ENCODE measurements around the gene TTC33. TPM values are rescaled to one million over a fixed set of nuclear protein-coding genes. Genes with fewer than 3 reads are reported as not detected.

TTC33 gene
- polyA plus RNA-seq, 1 donor from 2014 or later, result 73.5 TPM

- Histone ChIP-seq H2AFZ (ENCODE audit: low read depth, low read length) (no peak overlapping the region), H3K27me3 (ENCODE audit: insufficient read depth, low read depth, low read length) (no peaks in the 10 kb centered on the region), H3K79me2 (replicated peaks; ENCODE audit: insufficient read depth, low read length) (no peaks in the 10 kb centered on the region), H3K27ac (ENCODE audit: low read length) (no peak overlapping the region), H4K20me1 (ENCODE audit: insufficient read depth) (no peaks in the 10 kb centered on the region), H3F3A (ENCODE audit: insufficient read depth, low read length, poor library complexity, severe bottlenecking) (no peaks in the 10 kb centered on the region), H3K9ac (ENCODE audit: low read length) (no peak overlapping the region), H3K36me3 (ENCODE audit: insufficient read depth, low read length) (no peaks in the 10 kb centered on the region), H3K4me2 (ENCODE audit: low read length) (no peak overlapping the region), H3K9me3 (ENCODE audit: low read length) (no peaks in the 10 kb centered on the region), H3K4me3 (ENCODE audit: low read length) (no peak overlapping the region), H3K9me2 (ENCODE audit: insufficient read depth, low read length) (no peaks in the 10 kb centered on the region)
- TF ChIP-seq MXI1 (conservative IDR thresholded peaks at IDR 0.05; ENCODE audit: poor library complexity, severe bottlenecking) (no peak), TAF1 (IDR thresholded peaks at IDR 0.05; ENCODE audit: low read depth) (no peak), EZH2 (IDR thresholded peaks at IDR 0.05; ENCODE audit: borderline replicate concordance, insufficient read depth, low read length, poor library complexity, severe bottlenecking) (no peak), SMC3 (conservative IDR thresholded peaks at IDR 0.05; ENCODE audit: poor library complexity) (no peak), POLR2AphosphoS5 (IDR thresholded peaks at IDR 0.05) (no peak), EP300 (conservative IDR thresholded peaks at IDR 0.05; ENCODE audit: poor library complexity, severe bottlenecking) (no peak)
- TF ChIP-seq, protein P1, sequence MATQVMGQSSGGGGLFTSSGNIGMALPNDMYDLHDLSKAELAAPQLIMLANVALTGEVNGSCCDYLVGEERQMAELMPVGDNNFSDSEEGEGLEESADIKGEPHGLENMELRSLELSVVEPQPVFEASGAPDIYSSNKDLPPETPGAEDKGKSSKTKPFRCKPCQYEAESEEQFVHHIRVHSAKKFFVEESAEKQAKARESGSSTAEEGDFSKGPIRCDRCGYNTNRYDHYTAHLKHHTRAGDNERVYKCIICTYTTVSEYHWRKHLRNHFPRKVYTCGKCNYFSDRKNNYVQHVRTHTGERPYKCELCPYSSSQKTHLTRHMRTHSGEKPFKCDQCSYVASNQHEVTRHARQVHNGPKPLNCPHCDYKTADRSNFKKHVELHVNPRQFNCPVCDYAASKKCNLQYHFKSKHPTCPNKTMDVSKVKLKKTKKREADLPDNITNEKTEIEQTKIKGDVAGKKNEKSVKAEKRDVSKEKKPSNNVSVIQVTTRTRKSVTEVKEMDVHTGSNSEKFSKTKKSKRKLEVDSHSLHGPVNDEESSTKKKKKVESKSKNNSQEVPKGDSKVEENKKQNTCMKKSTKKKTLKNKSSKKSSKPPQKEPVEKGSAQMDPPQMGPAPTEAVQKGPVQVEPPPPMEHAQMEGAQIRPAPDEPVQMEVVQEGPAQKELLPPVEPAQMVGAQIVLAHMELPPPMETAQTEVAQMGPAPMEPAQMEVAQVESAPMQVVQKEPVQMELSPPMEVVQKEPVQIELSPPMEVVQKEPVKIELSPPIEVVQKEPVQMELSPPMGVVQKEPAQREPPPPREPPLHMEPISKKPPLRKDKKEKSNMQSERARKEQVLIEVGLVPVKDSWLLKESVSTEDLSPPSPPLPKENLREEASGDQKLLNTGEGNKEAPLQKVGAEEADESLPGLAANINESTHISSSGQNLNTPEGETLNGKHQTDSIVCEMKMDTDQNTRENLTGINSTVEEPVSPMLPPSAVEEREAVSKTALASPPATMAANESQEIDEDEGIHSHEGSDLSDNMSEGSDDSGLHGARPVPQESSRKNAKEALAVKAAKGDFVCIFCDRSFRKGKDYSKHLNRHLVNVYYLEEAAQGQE (IDR thresholded peaks at IDR 0.05; ENCODE audit: borderline replicate concordance), result no peak
These were observed 129.0 kb downstream of the TTC33 start for GRCh38 chr5:40626801-40627200.

DNA sequence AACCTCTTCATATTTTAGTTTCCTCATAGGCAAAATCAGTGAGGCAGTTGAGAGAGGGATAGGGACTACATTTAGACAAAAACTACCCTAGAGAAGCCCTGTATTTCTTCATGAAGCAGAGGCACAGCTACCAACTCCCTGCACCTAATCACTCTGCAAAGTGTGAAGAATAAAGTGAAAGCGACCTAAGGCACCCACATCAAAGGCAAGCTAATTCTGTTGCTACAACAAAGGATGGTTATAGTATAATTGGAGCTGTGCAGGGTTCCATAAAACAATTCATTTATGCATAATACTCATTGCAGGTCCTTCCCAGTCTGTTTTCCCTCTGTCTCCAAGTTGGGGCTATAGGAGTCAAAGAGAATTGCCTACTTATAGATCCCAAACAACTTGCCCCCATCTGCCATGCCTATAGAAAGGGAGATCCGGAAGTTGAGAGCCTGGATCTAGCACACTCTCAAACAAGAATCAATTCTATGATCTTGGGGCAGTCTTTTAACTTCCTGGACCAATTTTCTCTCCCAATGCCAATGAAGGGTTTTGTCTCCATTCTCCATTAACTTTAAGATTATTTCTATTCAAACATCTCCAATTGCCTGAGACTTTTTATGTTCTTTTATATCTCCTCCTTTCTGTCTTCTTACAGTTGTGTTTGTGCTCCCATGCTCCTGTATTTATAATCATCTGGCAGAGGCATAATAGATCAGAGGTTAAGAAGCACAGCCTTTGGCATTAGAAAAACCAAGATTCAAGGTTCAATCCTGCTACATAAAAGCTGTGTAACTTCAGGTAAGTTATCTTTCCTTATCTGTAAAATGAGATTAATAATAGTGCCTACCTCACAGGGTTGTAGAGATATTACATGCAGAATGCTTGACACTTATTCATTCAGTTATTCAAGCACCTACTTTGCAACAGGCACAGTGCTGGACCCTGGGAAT lies 132.0 kb downstream of the TTC33 start:
- H3K4me3 ChIP-seq (ENCODE audit: low read length), result no peak overlapping the region
- H3K36me3 ChIP-seq (ENCODE audit: insufficient read depth, low read length), result no peaks in the 10 kb centered on the region
- H3K9me3 ChIP-seq (ENCODE audit: low read length), result no peaks in the 10 kb centered on the region
- no peak overlapping the region for H3K4me2 ChIP-seq (ENCODE audit: low read length)
- no peak overlapping the region for H3K27ac ChIP-seq (ENCODE audit: low read length)
- H3K27me3 ChIP-seq (ENCODE audit: insufficient read depth, low read depth, low read length), result no peaks in the 10 kb centered on the region
- no peaks in the 10 kb centered on the region for H3K79me2 ChIP-seq (replicated peaks; ENCODE audit: insufficient read depth, low read length)
- TF ChIP-seq SMC3 (conservative IDR thresholded peaks at IDR 0.05; ENCODE audit: poor library complexity) (no peak), POLR2AphosphoS5 (IDR thresholded peaks at IDR 0.05) (no peak), MXI1 (conservative IDR thresholded peaks at IDR 0.05; ENCODE audit: poor library complexity, severe bottlenecking) (no peak), TAF1 (IDR thresholded peaks at IDR 0.05; ENCODE audit: low read depth) (no peak), EZH2 (IDR thresholded peaks at IDR 0.05; ENCODE audit: borderline replicate concordance, insufficient read depth, low read length, poor library complexity, severe bottlenecking) (no peak), RAD21 (conservative IDR thresholded peaks at IDR 0.05) (no peak), CTCF (IDR thresholded peaks at IDR 0.05; ENCODE audit: poor library complexity, severe bottlenecking) (no peak), EP300 (conservative IDR thresholded peaks at IDR 0.05; ENCODE audit: poor library complexity, severe bottlenecking) (no peak)
- TF ChIP-seq, protein P1 (IDR thresholded peaks at IDR 0.05; ENCODE audit: borderline replicate concordance), result no peak
- H4K20me1 ChIP-seq (ENCODE audit: insufficient read depth), result no peaks in the 10 kb centered on the region
- H2AFZ ChIP-seq (ENCODE audit: low read depth, low read length), result no peak overlapping the region
- no peak overlapping the region for H3K9ac ChIP-seq (ENCODE audit: low read length)
- no peaks in the 10 kb centered on the region for H3F3A ChIP-seq (ENCODE audit: insufficient read depth, low read length, poor library complexity, severe bottlenecking)
- no peaks in the 10 kb centered on the region for H3K9me2 ChIP-seq (ENCODE audit: insufficient read depth, low read length)

All from neural cell (in vitro differentiated cells).